Keratinocyte (primary cell): Measurements from ENCODE around the gene DDX28.

Experiments used
- EZH2 ChIP-seq: IDR thresholded peaks from one replicate; pipeline ENCODE4 v1.6.1; 2012; ENCODE audit warnings: inconsistent platforms, mild to moderate bottlenecking, low read length, moderate library complexity
- TF ChIP-seq, protein P1 (sequence below), 3 experiments: IDR thresholded peaks in 1 of 3; conservative IDR thresholded peaks in 1 of 3; optimal IDR thresholded peaks in 1 of 3; 2 replicates in 2 of 3; 3 replicates in 1 of 3; pipeline versions ENCODE3 to v1.5.1; 2011; ENCODE audit warnings: low read length in 3 of 3, mild to moderate bottlenecking in 3 of 3, moderate library complexity in 2 of 3, control low read depth in 1 of 3, inconsistent platforms in 1 of 3; ENCODE audit not compliant: insufficient read depth in 2 of 3; ENCODE audit errors: extremely low read depth in 1 of 3

DNA sequence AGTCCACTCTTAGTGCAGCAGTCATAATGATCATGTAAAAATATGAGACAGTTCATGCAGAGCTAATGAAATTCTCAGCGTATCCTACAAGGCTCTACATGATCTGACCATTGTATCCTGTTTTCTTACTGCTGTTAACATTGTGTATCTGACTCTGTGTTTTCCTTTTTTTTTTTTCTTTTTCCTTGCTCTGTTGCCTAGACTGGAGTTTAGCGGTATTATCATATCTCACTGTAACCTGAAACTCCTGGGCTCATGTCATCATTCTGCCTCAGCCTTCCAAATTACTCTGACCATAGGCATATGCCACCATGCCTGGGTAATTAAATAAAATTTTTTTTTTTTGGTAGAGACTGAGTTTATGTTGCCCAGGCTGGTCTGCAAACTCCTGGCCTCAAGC is 12.2 kb upstream of the DDX28 start:
- TF ChIP-seq, protein P1, sequence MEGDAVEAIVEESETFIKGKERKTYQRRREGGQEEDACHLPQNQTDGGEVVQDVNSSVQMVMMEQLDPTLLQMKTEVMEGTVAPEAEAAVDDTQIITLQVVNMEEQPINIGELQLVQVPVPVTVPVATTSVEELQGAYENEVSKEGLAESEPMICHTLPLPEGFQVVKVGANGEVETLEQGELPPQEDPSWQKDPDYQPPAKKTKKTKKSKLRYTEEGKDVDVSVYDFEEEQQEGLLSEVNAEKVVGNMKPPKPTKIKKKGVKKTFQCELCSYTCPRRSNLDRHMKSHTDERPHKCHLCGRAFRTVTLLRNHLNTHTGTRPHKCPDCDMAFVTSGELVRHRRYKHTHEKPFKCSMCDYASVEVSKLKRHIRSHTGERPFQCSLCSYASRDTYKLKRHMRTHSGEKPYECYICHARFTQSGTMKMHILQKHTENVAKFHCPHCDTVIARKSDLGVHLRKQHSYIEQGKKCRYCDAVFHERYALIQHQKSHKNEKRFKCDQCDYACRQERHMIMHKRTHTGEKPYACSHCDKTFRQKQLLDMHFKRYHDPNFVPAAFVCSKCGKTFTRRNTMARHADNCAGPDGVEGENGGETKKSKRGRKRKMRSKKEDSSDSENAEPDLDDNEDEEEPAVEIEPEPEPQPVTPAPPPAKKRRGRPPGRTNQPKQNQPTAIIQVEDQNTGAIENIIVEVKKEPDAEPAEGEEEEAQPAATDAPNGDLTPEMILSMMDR (optimal IDR thresholded peaks at IDR 0.05 in 1 of 3, IDR thresholded peaks at IDR 0.05 in 1 of 3, conservative IDR thresholded peaks at IDR 0.05 in 1 of 3; ENCODE audit: extremely low read depth in 1 of 3, insufficient read depth in 2 of 3, low read length in 3 of 3) = no peak
- no peak for TF ChIP-seq EZH2
